SKM-1 treated with dmso at 0.1 percent for 144 hours (cell line): ENCODE measurements around the gene CD320.
"Not testable (repeated sequence)": the region's sequence is repeated elsewhere in the genome, so short reads cannot be mapped to it uniquely, and the experiment has no call there.

ENCODE experiments used
- DNase-seq: peaks from one replicate; lab custom pipeline; 2025; ENCODE audit not compliant: unreplicated experiment; lab: John Stamatoyannopoulos, UW

The CD320 gene

DNA sequence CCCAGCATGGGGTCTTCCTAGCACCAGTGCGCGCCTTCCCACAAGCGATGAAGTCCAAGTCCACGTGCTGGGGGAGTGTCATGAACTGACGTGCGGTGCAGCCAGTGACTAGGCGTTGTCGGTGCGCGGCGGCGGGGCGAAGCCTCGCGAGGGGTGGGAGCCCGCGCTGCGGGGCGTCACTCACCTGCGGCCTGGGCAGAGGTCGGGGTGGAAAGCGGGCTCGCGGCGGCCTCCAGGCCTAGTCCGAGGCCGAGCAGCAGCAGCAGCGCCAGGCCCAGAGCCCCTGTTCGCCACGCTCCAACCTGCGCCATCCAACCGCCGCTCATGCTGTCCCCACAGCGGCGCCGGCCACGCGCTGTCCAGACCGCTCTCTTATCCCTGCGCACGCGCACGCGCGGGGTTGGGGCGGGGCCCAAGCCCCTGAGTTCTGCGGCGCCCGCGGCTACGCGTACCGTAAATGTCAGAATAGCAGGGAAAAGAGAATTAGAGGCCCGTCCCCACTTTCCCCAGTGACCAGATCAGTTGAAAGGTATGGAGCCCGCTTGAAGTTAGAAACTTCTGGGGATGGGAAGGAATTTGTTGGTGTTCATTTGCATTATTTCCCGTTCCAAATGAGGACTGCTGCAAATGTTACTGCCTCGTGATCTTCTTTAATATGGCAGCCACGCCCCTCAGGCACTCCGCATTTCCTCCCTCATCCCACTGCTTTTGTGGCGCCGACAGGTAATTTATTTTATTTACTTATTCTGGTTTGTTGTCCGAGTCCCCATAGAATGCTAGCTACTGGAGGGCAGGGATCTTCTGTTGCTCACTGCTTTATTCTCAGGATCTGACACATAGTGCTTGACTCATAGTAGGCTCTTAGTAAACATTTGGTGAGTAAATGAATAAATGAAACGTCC is at the start of gene CD320:
CD320 (minus strand) TSS at position 394 of the 902 bp plus-strand sequence; CDS start at position 326, 68 bp downstream.
- no peak for DNase-seq

DNA sequence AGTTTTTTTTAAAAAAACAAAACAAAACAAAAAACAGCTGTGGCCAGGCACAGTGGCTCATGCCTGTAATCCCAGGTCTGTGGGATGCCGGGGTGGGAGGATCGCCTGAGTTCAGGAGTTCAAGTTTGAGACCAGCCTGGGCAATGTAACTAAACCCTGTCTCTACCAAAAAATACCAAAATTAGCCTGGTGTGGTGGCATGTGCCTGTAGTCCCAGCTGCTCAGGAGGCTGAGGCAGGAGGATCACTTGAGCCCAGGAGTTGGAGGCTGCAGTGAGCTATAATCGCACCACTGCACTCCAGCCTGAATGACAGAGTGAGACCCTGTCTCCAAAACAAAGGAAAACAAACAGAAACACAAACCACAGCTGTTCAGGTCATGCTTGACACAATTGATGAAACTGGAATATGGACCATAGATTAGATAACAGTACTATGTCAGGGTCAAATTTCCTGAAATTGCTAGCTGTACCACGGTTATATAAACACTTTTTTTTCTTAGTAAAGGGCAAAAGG is 48.9 kb upstream of the CD320 start:
- DNase-seq: no peak

GRCh38 chr19:8355631-8356402 is 47.7 kb upstream of the CD320 start:
- peak; percentile 39 for DNase-seq

DNA sequence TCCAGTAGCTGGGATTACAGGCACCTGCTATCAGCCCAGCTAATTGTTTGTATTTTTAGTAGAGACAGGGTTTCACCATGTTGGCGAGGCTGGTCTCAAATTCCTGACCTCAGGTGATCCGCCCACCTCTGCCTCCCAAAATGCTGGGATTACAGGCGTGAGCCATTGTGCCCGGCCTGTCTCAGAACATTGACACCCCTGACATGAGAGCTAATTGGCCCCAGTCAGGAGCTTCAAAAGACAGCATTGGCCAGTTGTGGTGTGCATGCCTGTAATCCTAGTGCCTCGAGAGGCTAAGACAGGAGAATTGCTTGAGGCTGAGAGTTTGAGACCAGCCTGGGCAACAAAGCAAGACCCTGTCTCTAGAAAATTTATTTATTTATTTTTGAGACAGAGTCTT is 44.7 kb upstream of the CD320 start:
- DNase-seq: not testable (repeated sequence)

DNA sequence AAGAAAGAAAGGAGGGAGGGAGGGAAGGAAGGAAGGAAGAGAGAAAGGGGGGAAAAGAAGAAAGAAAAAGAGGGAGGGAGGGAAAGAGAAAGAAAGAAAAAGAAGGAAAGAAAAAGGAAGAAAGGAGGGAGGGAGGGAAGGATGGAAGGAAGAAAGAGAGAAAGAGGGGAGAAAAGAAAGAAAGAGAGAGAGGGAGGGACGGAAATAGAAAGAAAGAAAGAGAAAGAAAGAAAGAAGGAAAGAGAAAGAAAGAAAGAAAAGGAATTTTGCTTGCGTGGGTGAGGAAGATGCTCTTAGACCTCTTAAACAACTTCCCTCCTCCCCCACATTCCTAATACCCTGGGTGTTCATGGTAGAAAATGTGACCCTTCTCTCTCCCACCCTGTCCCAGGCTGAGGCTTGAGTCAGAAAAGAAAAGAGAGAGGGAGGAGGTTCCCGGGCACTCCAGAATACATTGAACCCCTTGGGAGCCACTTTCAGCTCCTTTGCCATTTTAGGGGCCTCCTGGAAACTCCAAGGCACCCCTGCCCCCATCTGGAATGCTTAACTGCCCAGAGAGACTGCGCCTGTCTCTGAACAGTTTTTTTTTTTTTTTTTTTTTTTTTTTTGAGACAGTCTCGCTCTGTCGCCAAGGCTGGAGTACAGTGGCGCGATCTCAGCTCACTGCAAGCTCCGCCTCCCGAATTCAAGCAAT is 44.1 kb upstream of the CD320 start:
- no peak for DNase-seq

DNA sequence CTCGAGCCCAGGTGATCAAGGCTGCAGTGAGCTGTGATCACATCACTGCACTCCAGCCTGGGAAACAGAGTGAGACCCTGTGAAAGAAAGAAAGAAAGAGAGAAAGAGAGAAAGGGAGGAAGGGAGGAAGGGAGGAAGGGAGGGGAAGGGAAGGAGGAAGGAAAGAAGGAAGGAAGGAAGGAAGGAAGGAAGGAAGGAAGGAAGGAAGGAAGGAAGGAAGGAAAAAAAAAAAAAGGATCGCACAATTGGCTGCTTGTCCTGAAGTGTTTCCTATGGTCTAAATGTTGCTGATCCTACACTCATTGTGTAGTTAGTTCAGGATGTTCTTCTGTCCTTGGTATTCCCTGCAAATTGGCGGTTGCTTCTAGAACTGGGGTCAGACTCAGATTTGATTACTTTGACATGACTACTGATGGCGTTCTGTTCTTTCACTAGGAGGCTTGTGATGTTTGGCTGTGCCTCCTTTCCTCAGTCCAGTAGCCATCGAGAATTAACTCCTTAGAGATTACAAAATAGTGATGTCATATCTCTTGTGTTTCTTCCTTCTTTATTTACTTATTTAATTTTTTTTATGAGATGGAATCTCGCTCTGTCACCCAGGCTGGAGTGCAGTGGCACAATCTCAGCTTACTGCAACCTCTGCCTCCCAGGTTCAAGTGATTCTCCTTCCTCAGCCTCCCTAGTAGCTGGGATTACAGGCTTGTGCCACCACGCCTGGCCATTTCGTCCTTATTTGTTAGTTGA is 41.6 kb upstream of the CD320 start:
- not testable (repeated sequence) for DNase-seq

DNA sequence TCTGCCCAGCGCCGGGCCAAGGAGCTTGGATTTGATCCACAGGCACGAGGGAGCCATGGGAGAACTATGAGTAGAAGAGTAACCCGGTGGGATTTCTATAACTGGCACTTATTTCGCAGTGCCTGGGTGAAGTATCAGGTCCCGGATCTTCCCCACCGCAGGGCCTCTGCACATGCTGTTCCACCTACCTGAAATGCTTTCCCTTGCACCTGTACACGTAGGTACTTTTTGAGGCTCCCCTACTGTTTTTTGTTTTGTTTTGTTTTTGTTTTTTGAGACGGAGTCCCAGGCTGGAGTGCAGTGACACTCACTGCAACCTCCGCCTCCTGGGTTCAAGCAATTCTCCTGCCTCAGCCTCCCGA is 35.3 kb upstream of the CD320 start:
- no peak for DNase-seq

DNA sequence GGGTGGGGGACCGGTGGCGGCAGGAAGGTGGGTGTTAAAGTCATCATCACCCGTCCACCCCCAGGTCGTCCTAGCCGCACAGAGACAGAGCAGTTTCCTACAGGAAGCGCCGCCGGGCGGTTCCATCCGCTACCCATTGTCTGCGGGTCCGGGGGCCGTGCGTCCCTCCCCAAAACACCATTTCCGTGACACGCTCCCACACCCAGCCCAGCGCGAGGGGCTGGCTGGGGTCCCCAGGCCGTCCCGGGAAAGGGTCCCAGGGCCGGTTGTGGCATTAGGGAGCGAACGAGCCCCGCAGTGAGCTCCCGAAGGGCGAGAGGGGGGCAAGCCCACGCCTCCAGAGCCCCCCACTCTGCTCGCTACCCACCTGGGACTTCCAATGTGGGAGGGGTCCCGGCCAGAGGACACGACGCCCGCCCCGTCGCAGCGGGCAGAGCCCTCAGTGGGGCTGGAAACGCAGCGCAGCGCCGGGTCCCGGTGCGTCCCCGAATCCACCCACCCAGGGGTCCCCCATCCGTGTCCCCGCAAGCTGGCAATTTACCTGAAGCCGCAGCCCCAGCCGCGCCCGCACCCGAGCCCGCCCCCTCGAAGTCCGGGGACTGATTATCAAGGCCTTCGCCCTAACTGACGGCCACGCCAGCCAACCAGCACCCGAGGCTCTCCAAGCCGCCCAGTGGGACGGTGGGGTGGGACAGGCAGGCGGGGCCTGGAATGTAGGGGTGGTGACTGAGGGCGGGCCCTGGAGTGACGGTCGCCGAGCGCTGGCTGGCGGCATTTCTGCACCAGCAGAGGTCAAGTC is 34.7 kb upstream of the CD320 start, which contains the start of gene KANK3:
KANK3 (minus strand) TSS at position 579 of the 799 bp plus-strand sequence. CDS start 5,434 bp downstream, outside the sequence.
- peak; percentile 15 for DNase-seq

DNA sequence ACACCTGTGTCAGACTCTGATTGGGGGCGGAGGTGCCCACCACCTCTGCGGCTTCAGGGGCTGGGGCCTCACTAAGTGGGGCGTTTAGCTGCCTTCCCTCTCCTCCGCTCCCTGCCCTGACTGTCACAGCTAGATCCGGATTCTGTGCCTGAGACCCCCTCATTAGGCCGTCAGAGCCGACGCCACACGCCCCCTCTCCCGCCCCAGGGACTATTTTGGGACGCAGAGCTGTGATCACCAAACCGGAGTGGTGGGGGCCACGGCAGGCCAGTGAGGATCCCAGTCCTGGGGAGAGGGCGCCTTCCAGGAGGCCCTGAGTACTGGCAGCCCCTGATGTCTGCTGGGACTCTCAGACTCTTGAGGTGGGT is 34.1 kb upstream of the CD320 start:
- DNase-seq: no peak

DNA sequence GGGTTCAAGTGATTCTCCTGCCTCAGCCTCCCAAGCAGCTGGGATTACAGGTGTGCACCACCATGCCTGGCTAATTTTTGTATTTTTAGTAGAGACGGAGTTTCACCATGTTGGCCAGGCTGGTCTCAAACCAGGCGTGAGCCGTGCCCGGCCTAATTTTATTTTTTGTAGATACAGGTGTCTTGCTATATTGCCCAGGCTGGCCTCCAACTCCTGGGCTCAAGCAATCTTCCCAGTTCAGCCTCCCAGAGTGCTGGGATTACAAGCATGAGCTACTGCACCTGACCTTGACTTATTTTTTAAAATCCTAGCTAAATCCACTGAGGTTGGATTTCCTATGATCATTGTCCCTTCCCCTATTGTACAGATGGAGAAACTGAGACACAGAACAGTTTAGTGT is 33.3 kb upstream of the CD320 start:
- DNase-seq: not testable (repeated sequence)

- DNase-seq: no peak
Measured at GRCh38 chr19:8340341-8341096, 32.4 kb upstream of the CD320 start.

- no peak for DNase-seq
Measured at GRCh38 chr19:8338835-8339234, 30.7 kb upstream of the CD320 start.

GRCh38 chr19:8337728-8338127 is 29.6 kb upstream of the CD320 start:
- DNase-seq: no peak

DNA sequence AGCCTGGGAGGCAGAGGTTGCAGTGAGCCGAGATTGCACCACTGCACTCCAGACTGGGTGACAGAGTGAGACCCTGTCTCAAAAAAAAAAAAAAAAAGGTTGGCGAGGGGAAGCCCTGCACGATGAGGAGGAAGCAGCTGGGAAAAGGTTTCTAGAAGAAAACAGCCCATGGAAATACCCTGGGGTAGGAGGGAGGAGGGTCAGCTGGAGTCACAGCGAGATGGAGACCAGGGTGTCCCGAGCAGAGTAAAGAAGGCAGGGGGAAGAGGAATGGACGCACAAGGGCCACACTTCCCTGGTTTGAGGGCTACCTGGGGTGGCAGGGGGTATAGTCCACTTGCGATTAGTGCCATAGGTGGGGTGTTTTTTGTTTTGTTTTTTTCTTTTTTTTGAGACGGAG is 28.5 kb upstream of the CD320 start:
- DNase-seq: no peak

- DNase-seq: no peak
Measured at GRCh38 chr19:8336072-8336569, 28.0 kb upstream of the CD320 start.

DNA sequence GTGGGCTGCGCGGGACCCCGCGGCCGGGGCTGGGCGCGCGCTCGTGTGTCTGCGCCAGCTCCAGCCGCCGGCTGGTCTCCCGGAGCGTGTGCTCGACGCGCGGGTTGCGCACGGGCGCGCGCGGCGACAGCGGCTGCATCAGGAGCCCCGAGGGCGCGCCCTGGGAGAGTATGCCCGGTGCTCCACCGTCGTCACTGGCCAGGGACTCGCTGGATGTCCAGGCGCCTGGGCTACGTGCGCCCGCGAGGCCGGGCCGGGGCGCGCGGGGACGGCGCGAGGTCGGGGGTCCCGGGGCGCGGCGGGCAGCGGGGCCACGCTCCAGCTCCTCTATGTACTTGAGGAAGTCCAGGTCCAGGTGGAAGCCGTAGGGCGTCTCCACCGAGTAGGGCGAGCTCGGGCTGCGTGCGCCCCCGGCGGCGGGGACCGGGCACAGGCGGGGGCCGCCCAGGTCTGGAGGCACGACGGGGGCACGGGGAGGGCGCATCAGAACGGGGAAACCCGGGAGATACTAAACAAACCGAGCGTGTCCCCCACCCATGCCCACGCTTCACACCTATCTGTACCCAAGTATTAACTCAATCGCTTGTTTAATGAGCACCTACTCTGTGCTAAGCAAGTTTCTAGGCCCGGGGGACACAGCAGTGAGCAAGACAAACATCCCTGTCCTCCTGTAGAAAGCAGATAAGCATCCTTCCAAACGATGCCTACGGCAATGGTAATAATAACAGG is 27.3 kb upstream of the CD320 start:
- no peak for DNase-seq

DNA sequence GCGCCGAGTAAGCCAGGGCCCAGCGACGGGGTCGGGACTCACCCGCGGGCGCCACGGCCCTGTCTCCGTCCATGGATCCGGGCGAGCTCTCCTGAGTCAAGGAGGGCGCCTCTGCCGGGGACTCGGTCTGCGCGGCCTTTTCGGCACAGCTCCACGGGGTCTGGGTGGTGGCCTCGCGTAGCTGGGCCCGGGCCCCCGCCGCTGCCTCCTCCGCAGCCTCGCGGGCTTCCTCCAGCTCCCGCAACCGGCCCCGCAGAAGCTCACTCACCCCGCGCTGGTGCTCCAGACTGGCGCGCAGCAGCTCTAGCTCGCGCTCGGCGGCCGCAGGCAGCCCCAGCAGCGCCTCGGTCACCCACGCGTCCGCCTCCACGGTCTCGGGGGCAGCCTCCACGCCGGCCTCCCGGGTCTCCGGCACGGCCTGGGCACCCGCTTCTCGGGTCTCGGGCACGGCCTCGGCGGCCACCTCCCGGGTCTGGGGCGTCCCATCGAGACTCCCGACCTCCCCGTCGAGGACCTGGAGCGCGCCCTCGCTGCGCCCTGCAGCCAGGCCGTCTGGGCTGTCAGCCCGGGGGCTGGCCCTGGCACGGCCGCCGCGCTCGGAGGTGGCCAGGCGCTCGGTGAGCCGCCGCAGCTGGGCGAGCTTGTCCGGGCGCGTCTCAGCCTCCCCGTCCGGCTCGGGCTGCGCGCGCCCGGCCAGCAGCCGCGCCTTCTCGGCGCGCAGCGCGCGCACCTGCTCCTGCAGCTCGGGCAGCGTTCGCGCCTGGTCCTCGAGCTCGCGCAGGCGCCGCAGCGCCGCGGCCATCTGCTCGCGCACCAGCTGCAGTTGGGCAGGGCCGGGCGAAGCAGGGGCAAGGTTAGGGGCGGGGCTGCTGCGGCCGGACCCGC is 26.5 kb upstream of the CD320 start:
- no peak for DNase-seq
